Measurements from ENCODE around the gene SH2D1B. TPM values are rescaled to one million over a fixed set of nuclear protein-coding genes. Genes with fewer than 3 reads are reported as not detected.

The SH2D1B gene
- total and polyA plus RNA-seq, 2 donors (not counting 1 experiment from before 2014, with no cell fraction given): 0.15 TPM

- H3K9ac ChIP-seq (ENCODE audit: low read length): no peak overlapping the region
- WGBS (ENCODE audit: insufficient coverage): no CpG with 5 or more reads among the region's 3 CpGs
- Mint-ChIP-seq H3K4me1 (no peaks in the 10 kb centered on the region), H3K4me3 (no peak overlapping the region), H3K27ac (no peak overlapping the region), H3K9me3 (ENCODE audit: insufficient read depth) (no peaks in the 10 kb centered on the region), H3K27me3 (peaks cover 25% of the 10 kb centered on the region)
- H4K20me1 ChIP-seq (ENCODE audit: control insufficient read depth, insufficient read depth, low read length, poor library complexity, severe bottlenecking): no peaks in the 10 kb centered on the region
- H3K27ac ChIP-seq (ENCODE audit: low read length in 2 of 2): no peak overlapping the region
- H3K4me3 ChIP-seq (ENCODE audit: control extremely low read depth in 1 of 5, extremely low read depth in 1 of 5, insufficient read depth in 1 of 5, low read depth in 2 of 5, low read length in 4 of 5): no peak overlapping the region
- DNase-seq: no peak
- H3K27me3 ChIP-seq (replicated peaks in 1 of 4; ENCODE audit: control extremely low read depth in 1 of 4, control insufficient read depth in 3 of 4, insufficient read depth in 4 of 4, low read length in 3 of 4): peaks cover 0 to 2% (median 0%) of the 10 kb centered on the region in 4 experiments
- H3K79me2 ChIP-seq (ENCODE audit: control insufficient read depth, insufficient read depth, low read length): no peaks in the 10 kb centered on the region
- intact Hi-C loops (cut with micrococcal nuclease): no loop called here
- TF ChIP-seq CTCF (IDR thresholded peaks at IDR 0.05): no peak
- no peak for TF ChIP-seq EZH2 (IDR thresholded peaks at IDR 0.05; ENCODE audit: borderline replicate concordance, insufficient read depth, low read depth, low read length, poor library complexity, severe bottlenecking)
- no peak overlapping the region for H2AFZ ChIP-seq (ENCODE audit: insufficient read depth, low read depth, low read length, poor library complexity, severe bottlenecking)
- ChIA-PET POLR2A (no interaction called here), CTCF (no interaction called here)
- H3K36me3 ChIP-seq (replicated peaks in 1 of 2; ENCODE audit: control extremely low read depth in 1 of 2, control insufficient read depth in 1 of 2, extremely low read depth in 1 of 2, insufficient read depth in 2 of 2, low read length in 1 of 2): no peaks in the 10 kb centered on the region
- no peaks in the 10 kb centered on the region for H3K9me3 ChIP-seq (ENCODE audit: control extremely low read depth in 1 of 3, control insufficient read depth in 2 of 3, insufficient read depth in 1 of 3, low read length in 2 of 3)
- no peaks in the 10 kb centered on the region for H3K4me1 ChIP-seq (ENCODE audit: control insufficient read depth in 2 of 2, insufficient read depth in 2 of 2, low read length in 2 of 2)
- ATAC-seq (ENCODE audit: low read depth): no peak
- no peak overlapping the region for H3K4me2 ChIP-seq (replicated peaks; ENCODE audit: low read depth, low read length, poor library complexity, severe bottlenecking)
Measured at GRCh38 chr1:162347281-162347680, 64.7 kb downstream of the SH2D1B start.

Other genes with a start within 250 kb of the SH2D1B start
- not detected in 2 replicates for gene SPATA46, start 35.3 kb downstream of the SH2D1B start, total RNA-seq
- gene SPATA46, start 35.3 kb downstream of the SH2D1B start, polyA plus RNA-seq: not detected in 2 replicates
- 0.10 TPM in 1 of 2 replicates, not detected in the other for gene C1orf226, start 30.4 kb downstream of the SH2D1B start, total RNA-seq
- 0.01 TPM in 1 of 2 replicates, not detected in the other for gene C1orf226, start 30.4 kb downstream of the SH2D1B start, polyA plus RNA-seq
- gene UHMK1, start 85.7 kb upstream of the SH2D1B start, total RNA-seq: 67.6 and 69.2 TPM in 2 replicates
- 8.4 and 16.2 TPM in 2 replicates for gene UHMK1, start 85.7 kb upstream of the SH2D1B start, polyA plus RNA-seq
- gene UAP1, start 149.6 kb upstream of the SH2D1B start, total RNA-seq: 15.2 and 16.4 TPM in 2 replicates
- 5.3 and 8.2 TPM in 2 replicates for gene UAP1, start 149.6 kb upstream of the SH2D1B start, polyA plus RNA-seq
- 0.12 TPM in 2 replicates for gene DDR2, start 220.3 kb upstream of the SH2D1B start, total RNA-seq
- gene DDR2, start 220.3 kb upstream of the SH2D1B start, polyA plus RNA-seq: 0.06 and 0.24 TPM in 2 replicates

Data from B cell (primary cell).